Fibroblast of the conjunctiva (primary cell): ENCODE data around the gene GPX6.
"Not testable (repeated sequence)": the region's sequence is repeated elsewhere in the genome, so short reads cannot be mapped to it uniquely, and the experiment has no call there.

ENCODE experiments used
- DNase-seq: peaks from one replicate; pipeline ENCODE4 v3.0.0-alpha.2; 2010; ENCODE audit warnings: low read depth

Gene GPX6

DNA sequence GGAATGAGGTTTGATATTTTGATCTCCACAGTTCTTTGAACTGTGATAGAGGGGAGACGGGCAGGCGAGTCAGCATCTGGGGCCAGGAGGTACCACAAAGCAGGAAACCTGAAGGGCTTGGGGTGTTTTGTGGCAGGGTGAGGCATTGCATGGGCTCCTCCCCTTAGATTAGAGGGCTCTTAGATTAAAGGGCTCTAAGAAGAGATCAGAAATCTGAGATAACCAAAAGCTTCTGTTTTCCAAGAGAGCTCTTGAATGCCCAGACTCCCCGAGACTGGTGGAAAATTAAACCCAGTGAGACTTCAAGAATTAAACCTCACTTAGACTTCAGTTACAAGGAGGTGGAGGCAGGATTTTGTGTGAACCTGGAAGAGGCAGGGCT is 7.6 kb upstream of the GPX6 start:
- DNase-seq, result no peak

DNA sequence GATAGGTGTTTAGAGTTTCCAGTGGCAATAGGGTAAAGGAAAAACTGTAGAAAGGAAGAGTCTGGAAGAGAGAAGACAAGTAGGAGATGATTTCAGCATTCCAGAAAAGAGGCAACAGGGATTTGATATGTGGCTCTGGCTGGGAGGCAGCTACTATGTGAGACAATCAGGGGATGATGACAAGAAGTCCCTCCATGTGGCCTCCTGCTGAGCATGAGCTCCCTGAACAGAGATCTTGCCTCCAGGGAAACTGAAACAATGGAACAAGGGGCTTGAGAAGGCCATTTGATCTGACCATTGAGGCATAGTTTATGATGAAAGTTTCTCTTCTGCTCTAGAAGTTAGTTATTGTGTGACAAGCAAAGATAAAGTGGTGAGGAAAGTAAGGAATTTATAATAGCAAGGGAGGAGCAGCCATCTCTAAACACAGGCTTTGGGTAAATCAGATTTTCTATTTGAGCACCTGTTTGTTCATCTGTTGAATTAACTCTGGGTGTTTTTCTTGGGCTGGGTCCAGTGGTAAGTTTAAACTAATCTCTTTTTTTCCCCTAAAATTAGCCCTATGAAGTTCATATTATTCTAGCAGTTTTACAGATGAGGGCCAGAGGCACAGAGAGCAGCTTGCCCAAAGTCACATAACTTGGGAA is 7.1 kb upstream of the GPX6 start:
- DNase-seq, result no peak

DNA sequence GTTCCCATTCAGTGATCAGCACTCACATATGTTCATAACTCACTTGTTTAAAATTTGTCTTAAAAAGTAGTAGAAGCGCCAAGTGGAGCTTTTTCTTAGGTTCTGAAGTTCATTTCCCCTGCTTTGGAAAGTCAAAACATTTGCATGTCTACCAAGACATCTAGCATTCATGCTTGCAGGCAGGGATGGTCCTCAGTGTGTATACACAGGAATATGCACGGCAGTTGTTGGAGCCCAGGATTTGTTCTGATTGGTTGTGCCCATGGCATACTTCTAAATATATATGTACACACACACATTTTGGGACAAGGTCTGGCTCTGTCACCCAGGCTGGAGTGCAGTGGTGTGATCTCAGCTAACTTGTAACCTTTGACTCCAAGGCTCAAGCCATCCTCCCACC is 2.4 kb upstream of the GPX6 start:
- DNase-seq, result no peak

DNA sequence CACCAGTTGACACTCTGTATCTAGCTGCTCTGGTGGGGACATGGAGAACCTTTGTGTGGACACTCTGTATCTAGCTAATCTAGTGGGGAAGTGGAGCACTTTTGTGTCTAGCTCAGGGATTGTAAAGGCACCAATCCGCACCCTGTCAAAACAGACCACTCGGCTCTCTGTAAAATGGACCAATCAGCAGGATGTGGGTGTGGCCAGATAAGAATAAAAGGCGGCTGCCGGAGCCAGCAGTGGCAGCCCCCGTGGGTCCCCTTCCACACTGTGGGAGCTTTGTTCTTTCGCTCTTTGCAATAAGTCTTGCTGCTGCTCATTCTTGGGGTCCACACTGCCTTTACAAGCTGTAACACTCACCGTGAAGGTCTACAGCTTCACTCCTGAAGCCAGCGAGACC is 3.2 kb downstream of the GPX6 start:
- DNase-seq, result not testable (repeated sequence)

DNA sequence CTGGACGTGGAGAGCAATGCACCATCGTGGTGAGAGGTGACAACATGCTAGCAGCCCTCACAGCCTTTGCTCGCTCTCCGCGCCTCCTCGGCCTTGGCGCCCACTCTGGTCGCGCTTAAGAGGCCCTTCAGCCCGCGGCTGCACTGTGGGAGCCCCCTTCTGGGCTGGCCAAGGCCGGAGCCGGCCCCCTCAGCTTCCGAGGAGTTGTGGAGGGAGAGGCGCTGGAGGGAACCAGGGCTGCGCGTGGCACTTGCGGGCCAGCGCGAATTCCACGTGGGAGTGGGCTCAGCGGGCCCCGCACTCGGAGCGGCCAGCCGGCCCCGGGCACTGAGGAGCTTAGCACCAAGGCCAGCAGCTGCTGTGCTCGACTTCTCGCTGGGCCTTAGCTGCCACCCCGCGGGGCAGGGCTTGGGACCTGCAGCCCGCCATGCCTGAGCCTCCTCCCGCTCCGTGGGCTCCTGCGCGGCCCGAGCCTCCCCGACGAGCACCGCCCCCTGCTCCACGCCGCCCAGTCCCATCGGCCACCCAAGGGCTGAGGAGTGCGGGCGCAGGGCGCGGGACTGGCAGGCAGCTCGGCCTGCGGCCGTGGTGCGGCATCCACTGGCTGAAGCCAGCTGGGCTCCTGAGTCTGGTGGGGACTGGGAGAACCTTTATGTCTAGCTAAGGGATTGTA is 3.8 kb downstream of the GPX6 start:
- DNase-seq, result no peak

DNA sequence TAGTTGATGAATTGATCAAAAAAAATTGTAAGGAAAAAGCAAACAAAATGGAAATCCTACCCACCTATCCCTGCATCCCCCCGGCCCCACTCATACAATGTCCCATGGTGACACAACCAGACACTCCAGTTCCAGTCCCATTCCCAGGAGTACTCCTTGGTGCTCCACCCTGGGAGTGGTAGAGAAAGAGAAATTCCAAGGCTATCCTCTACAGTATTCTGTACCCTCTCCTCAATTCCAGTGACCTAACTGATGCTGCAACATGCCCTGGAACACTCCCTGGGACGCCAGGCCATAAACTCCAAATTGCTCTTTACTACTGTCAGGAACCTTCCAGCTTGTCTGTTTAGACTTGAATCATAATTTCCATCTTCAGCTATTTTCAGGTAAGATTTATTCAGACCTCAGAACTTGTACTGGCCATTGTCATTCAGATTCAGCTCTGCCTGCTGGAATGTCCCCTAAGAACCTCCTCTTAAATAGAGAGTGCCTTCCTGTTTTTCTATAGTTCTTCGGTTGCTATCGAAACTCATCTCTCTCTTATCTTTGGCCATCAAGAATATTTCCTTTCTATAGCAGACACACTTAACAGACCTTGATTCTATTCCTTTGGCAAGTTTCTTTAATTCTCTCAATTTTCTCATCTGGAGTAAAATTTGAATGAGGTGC is 8.7 kb downstream of the GPX6 start:
- no peak for DNase-seq

DNA sequence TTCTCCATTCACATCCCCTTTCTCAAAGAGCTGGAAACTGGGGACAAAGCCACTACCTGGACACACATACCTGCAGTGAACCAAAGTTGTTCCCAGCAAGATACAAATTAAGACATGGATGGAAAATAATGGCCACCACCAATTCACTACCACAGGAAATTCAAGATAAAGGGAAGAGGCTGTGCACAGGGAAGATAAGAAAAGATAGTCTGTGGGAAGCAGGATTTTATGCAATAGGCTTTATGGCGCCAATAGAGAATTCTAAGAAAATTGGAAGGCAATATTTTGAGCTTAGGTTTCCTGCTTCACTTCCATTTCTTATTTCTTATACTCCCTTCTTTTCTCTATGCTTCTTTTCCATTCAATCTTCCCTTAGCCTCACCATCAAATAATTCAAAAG is 9.9 kb downstream of the GPX6 start:
- DNase-seq, result no peak

DNA sequence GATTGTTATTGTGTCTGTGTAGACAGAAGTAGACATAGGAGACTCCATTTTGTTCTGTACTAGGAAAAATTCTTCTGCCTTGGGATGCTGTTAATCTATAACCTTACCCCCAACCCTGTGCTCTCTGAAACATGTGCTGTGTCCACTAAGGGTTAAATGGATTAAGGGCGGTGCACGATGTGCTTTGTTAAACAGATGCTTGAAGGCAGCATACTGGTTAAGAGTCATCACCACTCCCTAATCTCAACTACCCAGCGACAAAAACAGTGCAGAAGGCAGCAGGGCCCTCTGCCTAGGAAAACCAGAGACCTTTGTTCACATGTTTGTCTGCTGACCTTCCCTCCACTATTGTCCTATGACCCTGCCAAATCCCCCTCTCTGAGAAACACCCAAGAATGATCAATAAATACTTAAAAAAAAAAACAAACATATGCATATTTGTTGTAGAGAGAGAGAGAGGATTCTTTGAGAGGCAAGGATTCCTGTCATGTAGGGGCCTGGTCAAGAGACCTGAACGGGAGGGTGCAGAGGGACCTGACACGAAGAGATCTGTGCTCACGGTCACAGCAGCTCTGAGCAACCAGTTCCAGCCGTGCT is 12.8 kb downstream of the GPX6 start:
- not testable (repeated sequence) for DNase-seq

DNA sequence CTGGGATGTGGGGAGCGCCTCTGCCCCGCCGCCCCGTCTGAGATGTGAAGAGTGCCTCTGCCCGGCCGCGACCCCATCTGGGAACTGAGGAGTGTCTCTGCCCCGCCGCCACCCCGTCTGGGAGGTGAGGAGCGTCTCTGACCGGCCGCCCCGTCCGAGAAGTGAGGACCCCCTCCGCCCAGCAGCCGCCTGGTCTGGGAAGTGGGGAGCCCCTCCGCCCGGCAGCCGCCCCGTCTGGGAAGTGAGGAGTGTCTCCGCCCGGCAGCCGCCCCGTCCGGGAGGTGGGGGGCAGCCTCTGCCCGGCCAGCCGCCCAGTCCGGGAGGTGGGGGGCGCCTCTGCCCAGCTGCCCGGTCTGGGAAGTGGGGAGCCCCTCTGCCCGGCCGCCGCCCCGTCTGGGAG is 13.5 kb downstream of the GPX6 start:
- not testable (repeated sequence) for DNase-seq

DNA sequence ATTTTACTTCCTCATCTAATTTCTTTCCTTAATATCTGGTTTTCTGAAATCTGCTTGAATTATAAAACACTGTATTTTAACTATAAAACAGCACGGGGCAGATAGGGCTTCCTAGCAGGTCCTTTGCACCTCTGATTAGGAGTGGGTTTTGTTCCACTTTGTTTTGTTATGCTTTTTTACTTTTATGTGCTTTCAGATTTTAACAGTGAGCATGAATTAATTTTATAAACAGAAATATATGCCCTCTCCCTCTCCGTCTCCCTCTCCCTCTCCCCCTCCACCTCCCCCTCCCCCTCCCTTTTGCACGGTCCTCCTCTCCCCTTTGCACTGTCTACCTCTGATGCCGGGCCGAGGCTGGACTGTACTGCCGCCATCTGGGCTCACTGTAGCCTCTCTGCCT is 14.3 kb downstream of the GPX6 start:
- DNase-seq, result no peak

DNA sequence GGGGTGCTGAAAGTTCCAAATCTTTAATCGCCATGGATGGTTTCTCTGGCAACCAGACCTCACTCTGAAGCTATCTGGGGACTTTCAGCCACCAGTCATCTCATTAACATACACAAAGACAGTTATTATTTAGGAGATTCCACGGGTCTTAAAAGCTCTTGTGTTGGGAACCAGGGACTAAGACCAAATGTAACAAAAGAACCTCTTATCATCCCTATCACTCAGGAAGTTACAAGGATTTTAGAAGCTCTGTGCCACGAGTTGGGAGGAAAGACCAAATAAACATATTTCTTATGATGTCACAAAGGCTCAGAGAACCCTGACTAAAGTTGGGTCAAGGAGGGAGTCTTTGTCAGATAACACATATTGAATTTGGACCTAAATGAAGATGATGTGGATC is 17.7 kb downstream of the GPX6 start:
- DNase-seq, result no peak

DNA sequence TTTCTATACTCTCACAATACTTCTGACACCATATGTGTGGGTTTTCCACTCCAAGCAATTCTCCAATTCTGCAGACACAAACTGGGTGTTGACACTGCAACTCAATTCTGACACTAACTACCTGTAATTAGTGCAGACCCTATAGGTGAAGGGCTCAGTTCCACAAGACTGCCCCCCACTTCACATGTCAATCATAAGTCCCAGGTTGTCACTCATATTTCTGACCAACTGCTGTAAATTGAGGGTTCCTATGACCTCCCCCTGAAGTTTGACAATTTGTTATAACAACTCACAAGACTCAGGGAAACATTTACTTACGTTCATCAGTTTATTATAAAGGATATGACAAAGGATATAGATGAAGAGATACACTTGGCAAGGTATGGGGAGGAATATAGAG is 18.3 kb downstream of the GPX6 start:
- DNase-seq, result no peak

DNA sequence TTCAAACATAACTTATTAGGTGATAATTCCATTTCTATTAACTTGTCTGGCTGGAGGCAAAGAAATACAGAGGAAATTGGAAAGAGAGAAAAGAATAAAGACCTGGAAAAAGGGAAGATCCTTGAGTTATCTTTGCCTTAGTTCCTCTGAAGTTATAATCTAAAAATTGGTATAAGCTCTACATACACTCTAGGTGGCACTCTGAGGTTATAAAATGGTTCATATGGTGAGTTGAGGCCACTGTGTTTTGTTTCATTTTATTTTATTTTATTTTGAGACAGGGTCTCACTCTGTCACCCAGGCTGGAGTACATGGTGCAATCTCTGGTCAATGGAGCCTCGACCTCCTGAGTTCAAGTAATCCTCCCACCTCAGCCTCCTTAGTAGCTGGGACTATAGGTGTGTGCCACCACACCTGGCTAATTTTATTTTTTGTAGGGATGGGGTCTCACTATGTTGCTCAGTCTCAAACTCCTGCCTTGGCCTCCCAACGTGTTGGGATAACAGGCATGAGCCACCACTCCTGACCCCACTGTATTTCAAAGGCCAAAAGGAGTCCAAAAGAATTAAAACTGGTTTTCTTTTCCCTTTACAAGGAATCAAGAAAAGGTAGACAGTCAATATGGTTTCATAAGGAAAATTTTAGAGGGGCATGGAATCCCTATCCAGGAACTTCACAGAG is 19.4 kb downstream of the GPX6 start:
- no peak for DNase-seq

DNA sequence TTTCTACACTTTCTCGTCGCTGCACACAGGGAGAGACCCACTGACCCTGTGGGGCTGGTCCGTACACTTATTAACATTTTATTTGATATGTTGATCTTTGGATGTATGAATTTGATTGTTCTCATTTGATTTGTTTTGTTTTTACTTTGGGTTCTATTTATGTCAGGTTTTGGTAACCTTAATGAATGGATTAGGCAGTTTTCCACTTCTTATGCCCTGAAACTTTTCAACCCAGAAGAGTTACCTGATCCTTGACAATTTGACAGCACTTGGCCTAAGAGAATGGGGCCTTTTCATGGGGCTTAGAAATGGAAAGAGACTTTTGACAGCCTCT is 23.6 kb downstream of the GPX6 start:
- DNase-seq, result no peak

DNA sequence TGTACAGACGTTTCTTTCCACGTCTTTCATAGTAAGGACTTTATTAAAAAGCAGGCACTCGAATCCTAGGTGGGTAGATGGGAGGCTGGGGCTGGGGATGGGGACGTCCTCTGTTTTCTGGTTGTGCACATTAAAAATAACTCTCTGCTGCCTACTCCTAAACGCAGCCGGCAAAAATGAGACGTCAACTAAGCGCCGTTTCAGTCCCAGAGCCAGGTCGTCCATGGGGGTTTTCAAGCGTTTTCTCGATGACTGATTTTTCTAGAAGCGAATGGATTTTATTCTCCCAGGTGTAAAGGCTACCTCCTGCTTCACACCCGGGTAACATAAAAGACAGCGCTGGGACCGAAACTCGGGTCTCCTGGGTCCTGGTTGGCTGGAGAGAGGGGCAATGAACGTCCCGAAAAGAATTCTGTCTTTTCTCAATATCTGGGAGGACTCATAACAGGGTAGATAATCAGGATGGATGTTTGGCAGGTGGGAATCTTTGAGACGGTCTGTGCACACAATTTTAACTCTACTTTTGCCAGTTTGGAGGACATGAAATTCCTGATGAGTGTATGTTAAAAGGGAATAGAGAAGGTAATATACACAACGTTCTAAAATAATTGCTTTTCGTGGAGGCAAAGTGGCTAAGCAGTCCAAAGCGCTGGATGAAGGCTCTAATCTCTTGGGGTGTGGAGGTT is 25.2 kb downstream of the GPX6 start:
- DNase-seq, result no peak

DNA sequence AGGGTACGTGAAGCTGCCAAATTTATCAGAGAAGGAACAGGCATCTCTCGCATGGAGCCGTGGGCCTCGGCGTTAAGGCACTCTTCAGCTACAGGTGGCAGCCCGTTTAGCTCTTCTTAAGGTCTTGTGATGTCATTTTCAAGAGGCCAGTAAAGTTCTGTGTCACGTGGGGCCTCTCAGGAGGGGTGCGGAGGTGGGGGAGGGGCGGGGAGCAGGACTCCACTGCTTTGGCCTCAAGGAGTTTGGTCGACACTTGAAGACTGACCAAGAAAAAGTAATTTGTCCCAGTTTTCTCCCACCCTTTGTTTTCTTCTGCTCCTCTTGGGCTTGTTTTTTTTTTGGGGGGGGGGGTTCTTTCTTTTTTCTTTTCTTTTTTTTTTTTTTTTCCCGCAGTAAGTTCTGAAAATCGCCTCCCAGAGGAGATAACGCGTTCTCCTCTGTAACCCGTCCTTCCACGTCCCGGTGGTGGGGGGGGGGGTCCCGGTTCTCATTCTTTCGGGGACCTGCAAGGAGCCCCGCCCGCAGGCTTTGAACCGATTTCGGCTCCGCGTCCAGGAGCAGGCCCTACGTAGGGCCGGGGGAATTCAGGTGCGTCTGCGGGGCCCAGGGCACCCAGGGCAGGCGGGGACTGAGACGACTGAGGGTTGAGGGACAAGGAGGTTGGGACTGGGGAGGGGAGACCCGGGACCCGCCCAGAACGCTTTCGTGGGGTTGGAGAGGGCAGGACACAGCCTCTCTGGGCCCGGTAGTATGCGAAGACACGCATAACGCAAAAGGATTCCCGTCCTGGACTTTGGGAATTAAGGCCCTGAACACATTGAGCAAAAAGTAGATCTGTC is 26.0 kb downstream of the GPX6 start:
- DNase-seq, result peak; percentile 80

DNA sequence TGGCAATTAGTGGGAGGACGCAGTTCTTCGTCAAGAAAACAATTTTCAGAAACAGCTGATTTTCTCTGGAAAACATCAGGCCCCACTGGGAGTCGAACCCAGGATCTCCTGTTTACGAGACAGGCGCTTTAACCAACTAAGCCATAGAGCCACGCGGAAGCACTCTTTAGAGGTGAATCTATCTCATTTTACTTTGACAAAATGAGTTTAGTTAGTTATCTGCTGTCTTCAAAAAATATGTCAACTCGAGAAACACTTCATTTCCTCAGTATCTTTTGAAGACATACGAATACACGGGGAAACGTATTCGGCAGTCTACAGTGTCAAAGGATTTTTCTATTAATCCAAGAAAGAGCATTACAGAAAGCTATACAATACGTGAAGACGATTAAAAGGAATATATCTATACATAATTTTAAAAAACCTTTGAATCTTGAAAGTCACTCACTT is 26.7 kb downstream of the GPX6 start:
- DNase-seq, result peak; percentile 69

DNA sequence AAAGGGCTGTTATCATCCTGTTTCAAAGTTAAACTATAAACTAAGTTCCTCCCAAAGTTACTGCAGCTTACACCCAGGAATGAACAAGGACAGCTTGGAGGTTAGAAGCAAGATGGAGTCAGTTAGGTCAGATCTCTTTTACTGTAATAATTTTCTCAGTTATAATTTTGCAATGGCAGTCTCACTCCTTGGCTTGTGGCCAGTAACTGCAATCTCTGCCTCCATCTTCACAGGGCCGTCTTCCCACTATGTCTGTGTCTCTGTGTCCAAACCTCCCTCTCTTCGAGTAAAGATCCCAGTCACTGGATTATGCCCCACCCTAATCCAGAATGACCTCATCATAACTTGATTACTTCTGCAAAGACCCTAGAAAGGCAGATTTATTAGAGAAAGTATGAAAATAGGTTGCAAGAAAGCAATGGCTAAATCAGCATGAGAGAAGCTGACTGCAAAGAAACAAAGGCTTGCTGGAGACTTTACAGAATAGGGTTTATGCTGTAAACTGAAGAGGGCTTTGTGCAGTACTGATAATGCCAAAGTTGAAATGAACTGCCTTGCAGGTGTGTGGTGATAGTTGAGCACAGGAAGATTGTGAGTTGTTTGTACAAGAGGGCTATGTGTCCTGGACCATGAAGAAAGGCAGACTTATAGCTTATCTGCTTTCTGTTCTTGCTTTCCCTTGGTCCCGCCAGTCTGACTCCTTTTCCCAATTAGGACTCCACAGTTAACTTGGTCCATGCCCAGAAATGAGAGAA is 28.4 kb downstream of the GPX6 start:
- DNase-seq, result no peak

DNA sequence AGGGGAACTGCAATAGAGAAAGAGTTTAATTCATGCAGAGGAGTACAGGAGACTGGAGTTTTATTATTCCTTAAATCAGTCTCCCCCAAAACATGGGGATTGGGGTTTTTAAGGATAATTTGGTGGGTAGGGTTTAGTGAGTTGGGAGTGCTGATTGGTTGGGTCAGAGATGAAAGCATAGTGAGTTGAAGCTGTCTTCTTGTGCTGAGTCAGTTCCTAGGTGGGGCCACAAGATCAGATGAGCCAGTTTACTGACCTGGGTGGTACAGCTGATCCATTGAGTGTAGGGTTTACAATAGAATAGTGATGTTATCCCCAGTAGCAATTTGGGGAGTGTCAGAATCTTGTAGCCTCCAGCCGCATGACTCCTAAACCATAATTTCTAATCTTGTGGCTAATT is 29.1 kb downstream of the GPX6 start:
- no peak for DNase-seq

DNA sequence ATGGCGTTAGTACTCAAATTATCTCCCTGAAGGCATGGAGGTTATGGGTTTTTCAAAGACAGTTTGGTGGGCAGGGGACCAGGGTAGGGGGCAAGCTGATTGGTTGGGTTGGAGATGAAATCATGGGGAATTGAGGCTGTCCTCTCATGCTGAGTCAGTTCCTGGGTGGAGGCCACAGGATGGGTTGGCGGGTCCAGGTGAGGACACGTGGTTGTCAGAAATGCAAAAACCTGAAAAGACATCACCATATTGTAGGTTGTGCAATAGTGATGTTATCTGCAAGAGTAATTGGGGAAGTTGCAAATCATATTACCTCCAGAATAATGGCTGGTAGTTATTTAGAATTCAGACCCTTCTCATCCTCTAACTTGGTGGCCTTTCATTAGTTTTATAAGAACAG is 30.1 kb downstream of the GPX6 start:
- DNase-seq, result no peak
